ENCODE data around the gene CAVIN2. TPM values are rescaled to one million over a fixed set of nuclear protein-coding genes. Genes with fewer than 3 reads are reported as not detected.
A peak's percentile ranks its signal among the peaks of the same experiment; 100 is the strongest.
"Not testable (repeated sequence)": the region's sequence is repeated elsewhere in the genome, so short reads cannot be mapped to it uniquely, and the experiment has no call there.

Gene CAVIN2
- total RNA-seq, 1 donor from 2014 or later = 3.7 TPM

DNA sequence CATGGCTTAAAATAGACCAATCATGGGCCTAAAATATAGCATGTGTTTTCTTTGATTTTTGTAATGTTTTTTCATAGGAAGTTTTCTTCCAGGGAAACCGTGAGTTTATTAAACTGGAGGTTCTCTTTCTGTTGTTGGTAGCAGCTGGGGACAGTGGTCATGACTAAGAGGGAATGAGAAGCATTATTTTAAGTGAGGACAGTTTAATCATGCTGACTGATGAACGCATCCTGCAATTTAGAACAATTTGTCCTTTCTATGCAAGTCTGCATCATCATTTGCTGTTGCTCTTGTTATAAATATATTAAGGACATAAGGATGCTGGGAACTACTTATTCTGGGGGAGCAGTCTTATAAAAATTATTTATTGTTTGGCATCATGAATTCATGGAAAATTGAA, 51.2 kb downstream of the CAVIN2 start:
- FAIRE-seq = no peak
- H3K36me3 ChIP-seq (ENCODE audit: control insufficient read depth, insufficient read depth, low read length) = no peaks in the 10 kb centered on the region
- H3K27me3 ChIP-seq (ENCODE audit: control insufficient read depth, insufficient read depth, low read length) = no peaks in the 10 kb centered on the region
- no peak for DNase-seq (ENCODE audit: low read depth)
- H3K4me3 ChIP-seq (ENCODE audit: low read depth, low read length) = no peak overlapping the region
- no peak for TF ChIP-seq CTCF (IDR thresholded peaks at IDR 0.05; ENCODE audit: insufficient read depth, low read length, severe bottlenecking)

GRCh38 chr2:191791953-191792560, 54.8 kb downstream of the CAVIN2 start:
- no peak for TF ChIP-seq CTCF (IDR thresholded peaks at IDR 0.05; ENCODE audit: insufficient read depth, low read length, severe bottlenecking)
- DNase-seq (ENCODE audit: low read depth) (no peak), FAIRE-seq (no peak)
- Histone ChIP-seq H3K4me3 (ENCODE audit: low read depth, low read length) (no peak overlapping the region), H3K36me3 (ENCODE audit: control insufficient read depth, insufficient read depth, low read length) (no peaks in the 10 kb centered on the region), H3K27me3 (ENCODE audit: control insufficient read depth, insufficient read depth, low read length) (no peaks in the 10 kb centered on the region)

DNA sequence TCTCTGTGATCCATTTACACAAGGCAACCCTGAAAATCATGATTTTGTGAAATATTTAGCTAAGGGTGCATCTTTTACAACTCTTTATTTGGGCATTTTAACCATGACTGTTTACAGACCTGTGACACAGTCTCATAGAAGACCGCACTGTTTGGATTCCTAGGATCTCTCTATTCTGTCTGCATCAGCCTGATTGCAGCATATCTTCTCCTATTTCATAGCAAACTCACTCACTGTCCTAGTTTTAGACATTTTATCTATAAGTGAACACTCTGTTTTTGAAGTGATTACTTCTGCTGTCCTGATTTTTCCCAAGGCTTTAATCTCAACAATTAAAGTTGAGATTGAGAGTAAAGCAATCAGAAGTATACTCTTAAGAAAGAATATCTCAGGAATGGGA, 56.2 kb downstream of the CAVIN2 start:
- H3K4me3 ChIP-seq (ENCODE audit: low read depth, low read length) = no peak overlapping the region
- no peaks in the 10 kb centered on the region for H3K27me3 ChIP-seq (ENCODE audit: control insufficient read depth, insufficient read depth, low read length)
- TF ChIP-seq CTCF (IDR thresholded peaks at IDR 0.05; ENCODE audit: insufficient read depth, low read length, severe bottlenecking) = no peak
- no peaks in the 10 kb centered on the region for H3K36me3 ChIP-seq (ENCODE audit: control insufficient read depth, insufficient read depth, low read length)
- DNase-seq (ENCODE audit: low read depth) = no peak
- FAIRE-seq = no peak

- no peak for TF ChIP-seq CTCF (IDR thresholded peaks at IDR 0.05; ENCODE audit: insufficient read depth, low read length, severe bottlenecking)
- FAIRE-seq (no peak), DNase-seq (ENCODE audit: low read depth) (peak; percentile 60)
- H3K4me3 ChIP-seq (ENCODE audit: low read depth, low read length) = no peak overlapping the region
- no peaks in the 10 kb centered on the region for H3K27me3 ChIP-seq (ENCODE audit: control insufficient read depth, insufficient read depth, low read length)
- no peaks in the 10 kb centered on the region for H3K36me3 ChIP-seq (ENCODE audit: control insufficient read depth, insufficient read depth, low read length)
Observed at GRCh38 chr2:191789796-191790195, 57.1 kb downstream of the CAVIN2 start.

GRCh38 chr2:191786694-191787093, 60.2 kb downstream of the CAVIN2 start:
- DNase-seq (ENCODE audit: low read depth) = no peak
- Histone ChIP-seq H3K36me3 (ENCODE audit: control insufficient read depth, insufficient read depth, low read length) (no peaks in the 10 kb centered on the region), H3K4me3 (ENCODE audit: low read depth, low read length) (no peak overlapping the region), H3K27me3 (ENCODE audit: control insufficient read depth, insufficient read depth, low read length) (no peaks in the 10 kb centered on the region)
- FAIRE-seq = no peak
- no peak for TF ChIP-seq CTCF (IDR thresholded peaks at IDR 0.05; ENCODE audit: insufficient read depth, low read length, severe bottlenecking)

- not testable (repeated sequence) for H3K4me3 ChIP-seq (ENCODE audit: low read depth, low read length); H3K36me3 ChIP-seq (ENCODE audit: control insufficient read depth, insufficient read depth, low read length); H3K27me3 ChIP-seq (ENCODE audit: control insufficient read depth, insufficient read depth, low read length); FAIRE-seq; DNase-seq (ENCODE audit: low read depth)
Observed at GRCh38 chr2:191785651-191786050, 61.2 kb downstream of the CAVIN2 start.

Other genes starting within 250 kb of the CAVIN2 start
- gene NABP1, start 169.0 kb downstream of the CAVIN2 start, total RNA-seq = 45.5 and 70.0 TPM in 2 replicates

Data from bronchial epithelial cell (primary cell).